HL-60 (cell line): Measurements from ENCODE around the gene DNASE1L1.
A peak's percentile ranks its signal among the peaks of the same experiment; 100 is the strongest.

Source experiments
- DNase-seq, 2 experiments: peaks; one replicate each; pipeline ENCODE4 v3.0.0-alpha.2; 2010 to 2020; ENCODE audit warnings: low read depth in 1 of 2, low spot score in 1 of 2
- H3K27ac ChIP-seq: fragments of 250-450 bp; sonication (Bioruptor Pico); replicated peaks from 2 replicates; pipeline ENCODE4 v1.5.1; 2020; ENCODE audit warnings: mild to moderate bottlenecking, moderate library complexity
- H3K27me3 ChIP-seq: fragments of 250-450 bp; sonication (Bioruptor Pico); 2 replicates; pipeline ENCODE4 v1.5.1; 2021; ENCODE audit warnings: mild to moderate bottlenecking, moderate library complexity; ENCODE audit not compliant: insufficient read depth, poor library complexity, severe bottlenecking
- H3K4me3 ChIP-seq: replicated peaks from 2 replicates; pipeline ENCODE4 v1.5.1; 2011; ENCODE audit warnings: mild to moderate bottlenecking, control low read depth, low read length; ENCODE audit not compliant: insufficient read depth
- CTCF ChIP-seq: IDR thresholded peaks from one replicate; pipeline ENCODE4 v1.5.1; 2011; ENCODE audit warnings: low read length, control low read depth, inconsistent platforms; ENCODE audit not compliant: insufficient read depth
- GABPA ChIP-seq: IDR thresholded peaks from 2 replicates; pipeline ENCODE4 v1.6.1; 2012; ENCODE audit warnings: low read depth
- POLR2AphosphoS5 ChIP-seq: IDR thresholded peaks from 2 replicates; pipeline ENCODE4 v1.6.1; 2012; ENCODE audit warnings: low read depth
- REST ChIP-seq: IDR thresholded peaks from 2 replicates; pipeline ENCODE4 v1.6.1; 2012; ENCODE audit warnings: low read depth; ENCODE audit not compliant: insufficient replicate concordance
- SPI1 ChIP-seq: IDR thresholded peaks from 2 replicates; pipeline ENCODE4 v1.6.1; 2012; ENCODE audit warnings: low read depth, mild to moderate bottlenecking, borderline replicate concordance

The DNASE1L1 gene

GRCh38 chrX:154434394-154435168 is 25.5 kb upstream of the DNASE1L1 start:
- TF ChIP-seq POLR2AphosphoS5 (no peak), CTCF (no peak), SPI1 (no peak), GABPA (no peak), REST (no peak)
- Histone ChIP-seq H3K27me3 (no peaks in the 10 kb centered on the region), H3K4me3 (no peak overlapping the region), H3K27ac (no peak overlapping the region)
- no peak for DNase-seq

GRCh38 chrX:154433605-154434004 is 24.6 kb upstream of the DNASE1L1 start:
- DNase-seq = no peak
- no peak for TF ChIP-seq POLR2AphosphoS5
- no peak for TF ChIP-seq SPI1
- no peak for TF ChIP-seq REST
- no peak for TF ChIP-seq CTCF
- TF ChIP-seq GABPA = no peak
- Histone ChIP-seq H3K27ac (no peak overlapping the region), H3K4me3 (no peak overlapping the region), H3K27me3 (no peaks in the 10 kb centered on the region)

GRCh38 chrX:154432210-154432609 is 23.2 kb upstream of the DNASE1L1 start:
- Histone ChIP-seq H3K4me3 (no peak overlapping the region), H3K27ac (peak overlapping the region; percentile 76), H3K27me3 (no peaks in the 10 kb centered on the region)
- no peak for TF ChIP-seq GABPA
- TF ChIP-seq POLR2AphosphoS5 = no peak
- TF ChIP-seq REST = no peak
- TF ChIP-seq SPI1 = no peak
- no peak for TF ChIP-seq CTCF
- no peak for DNase-seq
